T-cell (primary cell): ENCODE measurements around the gene C1GALT1C1L. TPM values are rescaled to one million over a fixed set of nuclear protein-coding genes. Genes with fewer than 3 reads are reported as not detected.

Experiments used
- ATAC-seq, 4 experiments: fragments of 200-7000 bp in 3 of 4; fragments of 150-1000 bp in 1 of 4; cut with Tn5 transposase; replicated peaks in 1 of 4; 1 replicate in 3 of 4; 2 replicates in 1 of 4; pipeline ENCODE4 v1.10.0; 2021; ENCODE audit warnings: moderate library complexity in 3 of 4, mild to moderate bottlenecking in 2 of 4, moderate number of reproducible peaks in 1 of 4
- CTCF ChIA-PET, 2 donors: fragments of 300-600 bp; sonication (Branson Sonifier 250); formaldehyde crosslinking; loops; one replicate each; lab custom pipeline; 2022; ENCODE audit warnings: antibody characterized with exemption in 2 of 2; lab: Charles Lee
- POLR2A ChIA-PET, 2 donors: fragments of 300-600 bp; sonication (Branson Sonifier 250); formaldehyde crosslinking; loops; one replicate each; lab custom pipeline; 2022; ENCODE audit warnings: antibody characterized with exemption in 2 of 2; lab: Charles Lee
- DNase-seq, 35 experiments: peaks; one replicate each; pipeline versions ENCODE4 v3.0.0 to v3.0.0-alpha.2; 2013 to 2023
- H3K27ac ChIP-seq: one replicate; pipeline ENCODE4 v1.5.1; 2013; ENCODE audit warnings: low read length
- H3K27me3 ChIP-seq, 2 experiments: replicated peaks in 1 of 2; 1 replicate in 1 of 2; 2 replicates in 1 of 2; pipeline versions ENCODE4 v1.6.1 to v1.7.0; 2013; ENCODE audit warnings: low read length in 1 of 2, mixed read lengths in 1 of 2; ENCODE audit not compliant: control insufficient read depth in 2 of 2, insufficient read depth in 2 of 2; ENCODE audit errors: extremely low read depth in 1 of 2
- H3K36me3 ChIP-seq, 2 donors: 1 replicate in 1 of 2; 2 replicates in 1 of 2; pipeline versions ENCODE4 v1.6.1 to v1.7.0; 2013; ENCODE audit warnings: low read length in 1 of 2; ENCODE audit not compliant: control insufficient read depth in 2 of 2, insufficient read depth in 1 of 2; ENCODE audit errors: extremely low read depth in 1 of 2
- H3K4me1 ChIP-seq, 2 experiments: 1 replicate in 1 of 2; 2 replicates in 1 of 2; pipeline versions ENCODE4 v1.6.1 to v1.7.0; 2013; ENCODE audit warnings: low read length in 2 of 2, mixed read lengths in 1 of 2; ENCODE audit not compliant: insufficient read depth in 2 of 2, control insufficient read depth in 1 of 2; ENCODE audit errors: extremely low read depth in 1 of 2
- H3K4me3 ChIP-seq, 2 donors: 1 replicate in 1 of 2; 2 replicates in 1 of 2; pipeline versions ENCODE4 v1.5.1 to v1.7.0; 2013; ENCODE audit warnings: mild to moderate bottlenecking in 2 of 2, low read length in 1 of 2, moderate library complexity in 1 of 2; ENCODE audit not compliant: control insufficient read depth in 1 of 2; ENCODE audit errors: extremely low read depth in 1 of 2
- H3K9me3 ChIP-seq: 2 replicates; pipeline ENCODE4 v1.7.0; 2013
- H3K27ac Mint-ChIP-seq, 2 donors: one replicate each; pipeline ENCODE4 v1.8.0; 2020 to 2021; ENCODE audit warnings: mild to moderate bottlenecking in 2 of 2, mixed read lengths in 2 of 2
- H3K27me3 Mint-ChIP-seq, 2 donors: one replicate each; pipeline ENCODE4 v1.8.0; 2021 to 2022; ENCODE audit warnings: mixed read lengths in 2 of 2
- H3K36me3 Mint-ChIP-seq: one replicate; pipeline ENCODE4 v1.8.0; 2021; ENCODE audit warnings: mixed read lengths
- H3K4me1 Mint-ChIP-seq, 3 donors: one replicate each; pipeline ENCODE4 v1.8.0; 2020 to 2022; ENCODE audit warnings: mixed read lengths in 3 of 3, mild to moderate bottlenecking in 1 of 3
- H3K4me3 Mint-ChIP-seq, 3 donors: one replicate each; pipeline ENCODE4 v1.8.0; 2020 to 2022; ENCODE audit warnings: mild to moderate bottlenecking in 3 of 3, mixed read lengths in 3 of 3, moderate library complexity in 3 of 3
- H3K9me3 Mint-ChIP-seq, 3 donors: one replicate each; pipeline ENCODE4 v1.8.0; 2020 to 2022; ENCODE audit warnings: mixed read lengths in 3 of 3
- WGBS: methylation state at CpG from one replicate; pipeline ENCODE4 v1.1.5; 2013; ENCODE audit warnings: missing lambda C conversion rate; ENCODE audit not compliant: insufficient coverage; 5-methylcytosine and 5-hydroxymethylcytosine counted together
- total RNA-seq, 35 experiments: library from RNA in 6 of 35; stranded (reverse) in 6 of 35; fragments of 120-200 nt in 1 of 35; gene quantifications; one replicate each; pipeline versions ENCODE4 v1.2.1 to v1.2.4 and lab custom pipeline; 2013 to 2026

C1GALT1C1L gene
- total RNA-seq, 5 donors from 2014 or later (not counting 1 experiment from before 2014, with no cell fraction given), result not detected

DNA sequence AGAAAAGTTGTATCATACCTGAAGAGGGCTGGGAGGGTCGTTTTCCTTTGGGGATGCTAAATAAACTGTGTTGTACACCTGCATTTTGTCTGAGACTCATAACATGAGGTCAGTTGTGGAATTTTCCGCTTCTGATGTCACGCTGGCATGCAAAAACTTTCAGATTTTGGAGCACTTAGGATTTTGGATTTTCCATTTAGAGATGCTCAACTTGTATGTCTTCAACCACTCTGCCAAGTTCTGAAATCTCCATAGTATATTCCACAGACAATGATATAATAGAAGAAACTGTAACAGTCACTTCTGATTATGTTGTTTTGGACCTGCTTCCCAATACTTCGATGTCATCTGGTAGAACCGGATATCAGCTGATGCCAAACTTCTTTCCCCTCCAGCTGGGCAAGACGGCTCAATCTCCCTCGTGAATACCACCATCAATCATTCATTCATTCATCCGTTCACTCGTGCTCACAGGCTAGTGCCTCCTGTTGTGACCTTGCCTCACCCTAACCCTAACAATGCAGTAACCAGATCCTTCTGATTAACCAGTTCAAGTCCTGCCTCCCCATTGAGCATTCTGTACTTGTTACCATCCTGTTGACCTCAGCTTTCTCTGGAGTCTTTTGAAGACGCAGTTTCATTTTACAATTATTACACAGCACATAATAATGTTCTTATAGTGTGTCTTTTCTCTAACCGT, 44.5 kb downstream of the C1GALT1C1L start:
- no peak overlapping the region for H3K27ac ChIP-seq
- peaks cover under 1 to 8% of the 10 kb centered on the region in 2 experiments for H3K4me1 ChIP-seq
- ChIA-PET CTCF (no interaction called here), POLR2A (no interaction called here)
- peaks cover 3 to 20% of the 10 kb centered on the region in 2 experiments for H3K27me3 ChIP-seq
- ATAC-seq, result no peak
- H3K4me1 Mint-ChIP-seq, result peaks cover 7 to 14% (median 12%) of the 10 kb centered on the region in 3 donors
- no peaks in the 10 kb centered on the region for H3K36me3 Mint-ChIP-seq
- no peaks in the 10 kb centered on the region for H3K36me3 ChIP-seq
- no peak overlapping the region for H3K4me3 ChIP-seq
- H3K4me3 Mint-ChIP-seq, result no peak overlapping the region
- peaks cover 29 to 34% of the 10 kb centered on the region in 2 donors for H3K27me3 Mint-ChIP-seq
- DNase-seq, result no peak
- 70% methylated on average over 7 of the region's 11 CpGs for whole genome bisulfite sequencing
- H3K9me3 ChIP-seq, result no peaks in the 10 kb centered on the region
- H3K9me3 Mint-ChIP-seq, result peaks cover 0 to 4% (median 0%) of the 10 kb centered on the region in 3 donors
- H3K27ac Mint-ChIP-seq, result no peak overlapping the region

Other genes starting within 250 kb of the C1GALT1C1L start
- 10 to 100 TPM; 36.4 to 50.5 (median 40.6) TPM for gene THADA, start 80.4 kb downstream of the C1GALT1C1L start, total RNA-seq
- gene PLEKHH2, start 39.2 kb downstream of the C1GALT1C1L start, total RNA-seq, result 1 to 10 TPM in 4 of 5 donors, under 1 TPM in 1; 0.96 to 3.1 (median 2.2) TPM
- 1 to 10 TPM; 2.4 to 4.7 (median 3.7) TPM for gene DYNC2LI1, start 97.6 kb upstream of the C1GALT1C1L start, total RNA-seq
- gene ABCG5, start 162.4 kb upstream of the C1GALT1C1L start, total RNA-seq, result not detected
- under 1 TPM in 2 of 5 donors, not detected in 3; 0.09 TPM for gene ABCG8, start 162.5 kb upstream of the C1GALT1C1L start, total RNA-seq